Activated T-cell treated with anti-CD3 and anti-CD28 coated beads, Interleukin-2, amount 50 U/mL, for 4 hours (primary cell): ENCODE data around the gene CHSY3. TPM values are rescaled to one million over a fixed set of nuclear protein-coding genes. Genes with fewer than 3 reads are reported as not detected.
A peak's percentile ranks its signal among the peaks of the same experiment; 100 is the strongest.

Experiments used
- ATAC-seq, 2 donors: fragments of 200-7000 bp; cut with Tn5 transposase; one replicate each; pipeline ENCODE4 v1.10.0; 2021
- DNase-seq: peaks from one replicate; pipeline ENCODE4 v3.0.0-alpha.2; 2020
- H3K27me3 Mint-ChIP-seq: one replicate; pipeline ENCODE4 v1.8.0; 2021; ENCODE audit warnings: low read depth, mixed read lengths
- H3K36me3 Mint-ChIP-seq: one replicate; pipeline ENCODE4 v1.8.0; 2022; ENCODE audit warnings: mixed read lengths; ENCODE audit not compliant: insufficient read depth
- H3K4me1 Mint-ChIP-seq: one replicate; pipeline ENCODE4 v1.8.0; 2021; ENCODE audit warnings: low read depth, mixed read lengths
- H3K4me3 Mint-ChIP-seq: one replicate; pipeline ENCODE4 v1.8.0; 2021; ENCODE audit warnings: mild to moderate bottlenecking, moderate library complexity, mixed read lengths
- H3K9me3 Mint-ChIP-seq: one replicate; pipeline ENCODE4 v1.8.0; 2021; ENCODE audit warnings: mixed read lengths
- total RNA-seq, 3 donors: library from RNA; stranded (reverse); gene quantifications; one replicate each; pipeline ENCODE4 v1.2.1, GENCODE V29; 2021

CHSY3 gene
- not detected for total RNA-seq

GRCh38 chr5:129904102-129904666 is at the start of gene CHSY3:
CHSY3 (plus strand) TSS chr5:129904465.
- no peak for DNase-seq
- Mint-ChIP-seq H3K4me1 (peaks cover 12% of the 10 kb centered on the region), H3K4me3 (peak within 1 kb of the TSS; percentile 76), H3K27me3 (peaks cover 49% of the 10 kb centered on the region), H3K9me3 (no peaks in the 10 kb centered on the region), H3K36me3 (no peaks in the 10 kb centered on the region)
- ATAC-seq, result peak; percentile 84

- no peak overlapping the region for H3K4me3 Mint-ChIP-seq
- ATAC-seq, result no peak
- no peaks in the 10 kb centered on the region for H3K9me3 Mint-ChIP-seq
- no peaks in the 10 kb centered on the region for H3K36me3 Mint-ChIP-seq
- DNase-seq, result no peak
- no peaks in the 10 kb centered on the region for H3K4me1 Mint-ChIP-seq
- peaks cover 18% of the 10 kb centered on the region for H3K27me3 Mint-ChIP-seq
Measured at GRCh38 chr5:129856325-129856724, 47.9 kb upstream of the CHSY3 start.

- ATAC-seq (no peak), DNase-seq (no peak)
- no peaks in the 10 kb centered on the region for H3K4me1 Mint-ChIP-seq
- peaks cover 18% of the 10 kb centered on the region for H3K27me3 Mint-ChIP-seq
- no peaks in the 10 kb centered on the region for H3K36me3 Mint-ChIP-seq
- no peaks in the 10 kb centered on the region for H3K9me3 Mint-ChIP-seq
- H3K4me3 Mint-ChIP-seq, result no peak overlapping the region
Measured at GRCh38 chr5:129857116-129857515, 47.1 kb upstream of the CHSY3 start.

GRCh38 chr5:129858131-129858675 is 46.1 kb upstream of the CHSY3 start:
- DNase-seq, result no peak
- peaks cover 13% of the 10 kb centered on the region for H3K27me3 Mint-ChIP-seq
- H3K4me3 Mint-ChIP-seq, result no peak overlapping the region
- no peaks in the 10 kb centered on the region for H3K4me1 Mint-ChIP-seq
- H3K9me3 Mint-ChIP-seq, result no peaks in the 10 kb centered on the region
- no peaks in the 10 kb centered on the region for H3K36me3 Mint-ChIP-seq
- ATAC-seq, result no peak

- no peaks in the 10 kb centered on the region for H3K9me3 Mint-ChIP-seq
- peaks cover 2% of the 10 kb centered on the region for H3K27me3 Mint-ChIP-seq
- no peaks in the 10 kb centered on the region for H3K36me3 Mint-ChIP-seq
- no peak overlapping the region for H3K4me3 Mint-ChIP-seq
- no peak for ATAC-seq
- DNase-seq, result no peak
- no peaks in the 10 kb centered on the region for H3K4me1 Mint-ChIP-seq
Measured at GRCh38 chr5:129884322-129884721, 19.9 kb upstream of the CHSY3 start.

- peaks cover 3% of the 10 kb centered on the region for H3K4me1 Mint-ChIP-seq
Measured at GRCh38 chr5:129899454-129899853, 4.8 kb upstream of the CHSY3 start.

GRCh38 chr5:129902816-129903215 is 1.4 kb upstream of the CHSY3 start:
- no peak for DNase-seq
- Mint-ChIP-seq H3K36me3 (no peaks in the 10 kb centered on the region), H3K4me1 (peaks cover 12% of the 10 kb centered on the region), H3K9me3 (no peaks in the 10 kb centered on the region), H3K4me3 (no peak overlapping the region), H3K27me3 (peaks cover 43% of the 10 kb centered on the region)
- no peak for ATAC-seq

More at GRCh38 chr5:129899454-129899853, 4.8 kb upstream of the CHSY3 start:
- Mint-ChIP-seq H3K9me3 (no peaks in the 10 kb centered on the region), H3K36me3 (no peaks in the 10 kb centered on the region), H3K4me3 (no peak overlapping the region), H3K27me3 (peaks cover 28% of the 10 kb centered on the region)
- ATAC-seq, result no peak
- DNase-seq, result no peak

GRCh38 chr5:129903466-129904101 is 681 bp upstream of the CHSY3 start:
- ATAC-seq (peak in 1 of 2 donors; percentile 5), DNase-seq (no peak)
- no peaks in the 10 kb centered on the region for H3K36me3 Mint-ChIP-seq
- H3K4me3 Mint-ChIP-seq, result peak overlapping the region; percentile 76
- peaks cover 49% of the 10 kb centered on the region for H3K27me3 Mint-ChIP-seq
- H3K4me1 Mint-ChIP-seq, result peaks cover 12% of the 10 kb centered on the region
- H3K9me3 Mint-ChIP-seq, result no peaks in the 10 kb centered on the region

- DNase-seq, result no peak
- H3K4me1 Mint-ChIP-seq, result peaks cover 12% of the 10 kb centered on the region
- H3K36me3 Mint-ChIP-seq, result no peaks in the 10 kb centered on the region
- H3K9me3 Mint-ChIP-seq, result no peaks in the 10 kb centered on the region
- peak; percentile 41 to 51 for ATAC-seq
- H3K27me3 Mint-ChIP-seq, result peaks cover 46% of the 10 kb centered on the region
- no peak overlapping the region for H3K4me3 Mint-ChIP-seq
Measured at GRCh38 chr5:129904667-129905472, 605 bp downstream of the CHSY3 start.

GRCh38 chr5:129905473-129906176 is 1.4 kb downstream of the CHSY3 start:
- Mint-ChIP-seq H3K9me3 (no peaks in the 10 kb centered on the region), H3K4me1 (peaks cover 12% of the 10 kb centered on the region), H3K27me3 (peaks cover 46% of the 10 kb centered on the region), H3K4me3 (peak overlapping the region; percentile 73), H3K36me3 (no peaks in the 10 kb centered on the region)
- DNase-seq, result no peak
- no peak for ATAC-seq

GRCh38 chr5:129906177-129906887 is 2.1 kb downstream of the CHSY3 start:
- peaks cover 41% of the 10 kb centered on the region for H3K27me3 Mint-ChIP-seq
- H3K4me1 Mint-ChIP-seq, result peaks cover 12% of the 10 kb centered on the region
- peak overlapping the region; percentile 73 for H3K4me3 Mint-ChIP-seq
- H3K36me3 Mint-ChIP-seq, result no peaks in the 10 kb centered on the region
- H3K9me3 Mint-ChIP-seq, result no peaks in the 10 kb centered on the region
- no peak for ATAC-seq
- no peak for DNase-seq

- no peak overlapping the region for H3K4me3 Mint-ChIP-seq
- H3K9me3 Mint-ChIP-seq, result no peaks in the 10 kb centered on the region
- ATAC-seq (no peak), DNase-seq (no peak)
- H3K4me1 Mint-ChIP-seq, result peaks cover 9% of the 10 kb centered on the region
- H3K36me3 Mint-ChIP-seq, result no peaks in the 10 kb centered on the region
- H3K27me3 Mint-ChIP-seq, result peaks cover 21% of the 10 kb centered on the region
Measured at GRCh38 chr5:129909225-129909624, 5.0 kb downstream of the CHSY3 start.

- peaks cover 7% of the 10 kb centered on the region for H3K27me3 Mint-ChIP-seq
- H3K36me3 Mint-ChIP-seq, result no peaks in the 10 kb centered on the region
- H3K4me3 Mint-ChIP-seq, result no peak overlapping the region
- DNase-seq (no peak), ATAC-seq (no peak)
- H3K9me3 Mint-ChIP-seq, result no peaks in the 10 kb centered on the region
- no peaks in the 10 kb centered on the region for H3K4me1 Mint-ChIP-seq
Measured at GRCh38 chr5:129912601-129913255, 8.5 kb downstream of the CHSY3 start.
